Stimulated activated CD4-positive, alpha-beta T cell treated with anti-CD3 and anti-CD28 coated beads, Interleukin-2, amount 100 ng/mL, for 4 hours (primary cell): ENCODE measurements around the gene HYAL3.
A peak's percentile ranks its signal among the peaks of the same experiment; 100 is the strongest.
"Not testable (repeated sequence)": the region's sequence is repeated elsewhere in the genome, so short reads cannot be mapped to it uniquely, and the experiment has no call there.

ENCODE experiments used
- DNase-seq: peaks from one replicate; pipeline ENCODE4 v3.0.0-alpha.2; 2020; ENCODE audit warnings: low read depth

Gene HYAL3

GRCh38 chr3:50314342-50314741, 15.1 kb upstream of the HYAL3 start:
- no peak for DNase-seq

GRCh38 chr3:50312041-50312440, 12.8 kb upstream of the HYAL3 start:
- DNase-seq = not testable (repeated sequence)

GRCh38 chr3:50304601-50305000, 5.4 kb upstream of the HYAL3 start:
- DNase-seq = no peak

- DNase-seq = no peak
Observed at GRCh38 chr3:50303013-50303815, 4.0 kb upstream of the HYAL3 start, which contains the start of gene HYAL1. HYAL1 (minus strand) TSS chr3:50303574; CDS start chr3:50302956, 618 bp downstream.

- DNase-seq = no peak
Observed at GRCh38 chr3:50302095-50303012, 3.1 kb upstream of the HYAL3 start.

- DNase-seq = no peak
Observed at GRCh38 chr3:50300681-50301254, 1.6 kb upstream of the HYAL3 start.

GRCh38 chr3:50299929-50300680, 900 bp upstream of the HYAL3 start:
- no peak for DNase-seq

GRCh38 chr3:50299638-50299928, 378 bp upstream of the HYAL3 start:
- DNase-seq = no peak

GRCh38 chr3:50297896-50298725, 1.1 kb downstream of the HYAL3 start:
- no peak for DNase-seq

- DNase-seq = no peak
Observed at GRCh38 chr3:50297384-50297775, 1.8 kb downstream of the HYAL3 start.

GRCh38 chr3:50296721-50297383, 2.4 kb downstream of the HYAL3 start:
- no peak for DNase-seq

- DNase-seq = no peak
Observed at GRCh38 chr3:50295553-50296431, 3.4 kb downstream of the HYAL3 start.

- no peak for DNase-seq
Observed at GRCh38 chr3:50294492-50295403, 4.5 kb downstream of the HYAL3 start.

- DNase-seq = no peak
Observed at GRCh38 chr3:50294089-50294488, 5.1 kb downstream of the HYAL3 start.

GRCh38 chr3:50293079-50293801, 6.0 kb downstream of the HYAL3 start:
- no peak for DNase-seq

GRCh38 chr3:50292159-50293078, 6.8 kb downstream of the HYAL3 start, which contains the start of gene IFRD2:
IFRD2 (minus strand) TSS chr3:50292429; CDS start chr3:50292274, 155 bp downstream.
- DNase-seq = peak; percentile 95
